Glutamatergic neuron (in vitro differentiated cells): ENCODE data around the gene BARD1. TPM values are rescaled to one million over a fixed set of nuclear protein-coding genes. Genes with fewer than 3 reads are reported as not detected.
A peak's percentile ranks its signal among the peaks of the same experiment; 100 is the strongest.
"Not testable (repeated sequence)": the region's sequence is repeated elsewhere in the genome, so short reads cannot be mapped to it uniquely, and the experiment has no call there.

Source experiments
- DNase-seq: peaks from one replicate; pipeline ENCODE4 v3.0.0; 2022
- H3K27ac Mint-ChIP-seq: one replicate; pipeline ENCODE4 v1.8.0; 2020; ENCODE audit warnings: mild to moderate bottlenecking, mixed read lengths, inconsistent platforms; ENCODE audit not compliant: unreplicated experiment
- H3K27me3 Mint-ChIP-seq: one replicate; pipeline ENCODE4 v1.8.0; 2020; ENCODE audit warnings: mild to moderate bottlenecking, moderate library complexity, mixed read lengths, inconsistent platforms; ENCODE audit not compliant: unreplicated experiment
- H3K36me3 Mint-ChIP-seq: one replicate; pipeline ENCODE4 v1.8.0; 2020; ENCODE audit warnings: mild to moderate bottlenecking, mixed read lengths, inconsistent platforms; ENCODE audit not compliant: unreplicated experiment
- H3K4me1 Mint-ChIP-seq: one replicate; pipeline ENCODE4 v1.8.0; 2020; ENCODE audit warnings: mild to moderate bottlenecking, low read depth, mixed read lengths, inconsistent platforms; ENCODE audit not compliant: unreplicated experiment
- H3K4me3 Mint-ChIP-seq: one replicate; pipeline ENCODE4 v1.8.0; 2020; ENCODE audit warnings: mild to moderate bottlenecking, mixed read lengths, inconsistent platforms; ENCODE audit not compliant: unreplicated experiment
- H3K9me3 Mint-ChIP-seq: one replicate; pipeline ENCODE4 v1.8.0; 2020; ENCODE audit warnings: mild to moderate bottlenecking, moderate library complexity, mixed read lengths, inconsistent platforms; ENCODE audit not compliant: unreplicated experiment
- total RNA-seq: library from RNA; stranded (reverse); fragmentation: NEBNext Ultra II Directional; extraction: Animal tissue kit (Norgen Biotek cat#: 25700); gene quantifications from one replicate; pipeline ENCODE4 v1.2.1, GENCODE V29; 2021; ENCODE audit not compliant: unreplicated experiment
- TF ChIP-seq, protein P1 (sequence below): fragments of 200-600 bp; sonication (generic); IDR thresholded peaks from one replicate; pipeline ENCODE4 v1.5.0; 2021; ENCODE audit not compliant: partially characterized antibody, unreplicated experiment

The BARD1 gene
- total RNA-seq, 1 donor from 2014 or later, result 33.6 TPM

DNA sequence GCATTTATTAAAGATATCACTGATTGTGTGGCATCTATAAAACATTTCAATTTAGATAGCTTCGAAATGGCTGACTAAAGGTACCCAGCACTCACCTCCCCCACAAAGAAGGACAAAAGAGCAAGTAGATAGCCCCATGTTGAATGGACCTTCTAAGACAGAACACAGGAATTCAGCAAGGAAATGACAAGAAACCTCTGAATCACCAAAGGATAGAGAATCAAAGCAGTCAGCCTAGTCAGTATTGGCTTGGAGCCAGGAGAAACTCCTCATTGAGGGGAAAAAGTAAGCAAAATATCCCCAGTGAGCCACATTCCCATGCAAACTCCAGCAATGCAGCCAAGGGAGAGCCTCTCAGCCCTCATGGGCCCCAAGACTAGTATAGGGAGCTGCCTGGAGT lies 113.7 kb downstream of the BARD1 start:
- DNase-seq, result no peak
- Mint-ChIP-seq H3K27ac (no peak overlapping the region), H3K4me1 (no peaks in the 10 kb centered on the region), H3K27me3 (no peaks in the 10 kb centered on the region), H3K36me3 (no peaks in the 10 kb centered on the region), H3K4me3 (no peak overlapping the region), H3K9me3 (no peaks in the 10 kb centered on the region)
- TF ChIP-seq, protein P1, sequence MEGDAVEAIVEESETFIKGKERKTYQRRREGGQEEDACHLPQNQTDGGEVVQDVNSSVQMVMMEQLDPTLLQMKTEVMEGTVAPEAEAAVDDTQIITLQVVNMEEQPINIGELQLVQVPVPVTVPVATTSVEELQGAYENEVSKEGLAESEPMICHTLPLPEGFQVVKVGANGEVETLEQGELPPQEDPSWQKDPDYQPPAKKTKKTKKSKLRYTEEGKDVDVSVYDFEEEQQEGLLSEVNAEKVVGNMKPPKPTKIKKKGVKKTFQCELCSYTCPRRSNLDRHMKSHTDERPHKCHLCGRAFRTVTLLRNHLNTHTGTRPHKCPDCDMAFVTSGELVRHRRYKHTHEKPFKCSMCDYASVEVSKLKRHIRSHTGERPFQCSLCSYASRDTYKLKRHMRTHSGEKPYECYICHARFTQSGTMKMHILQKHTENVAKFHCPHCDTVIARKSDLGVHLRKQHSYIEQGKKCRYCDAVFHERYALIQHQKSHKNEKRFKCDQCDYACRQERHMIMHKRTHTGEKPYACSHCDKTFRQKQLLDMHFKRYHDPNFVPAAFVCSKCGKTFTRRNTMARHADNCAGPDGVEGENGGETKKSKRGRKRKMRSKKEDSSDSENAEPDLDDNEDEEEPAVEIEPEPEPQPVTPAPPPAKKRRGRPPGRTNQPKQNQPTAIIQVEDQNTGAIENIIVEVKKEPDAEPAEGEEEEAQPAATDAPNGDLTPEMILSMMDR, result no peak

DNA sequence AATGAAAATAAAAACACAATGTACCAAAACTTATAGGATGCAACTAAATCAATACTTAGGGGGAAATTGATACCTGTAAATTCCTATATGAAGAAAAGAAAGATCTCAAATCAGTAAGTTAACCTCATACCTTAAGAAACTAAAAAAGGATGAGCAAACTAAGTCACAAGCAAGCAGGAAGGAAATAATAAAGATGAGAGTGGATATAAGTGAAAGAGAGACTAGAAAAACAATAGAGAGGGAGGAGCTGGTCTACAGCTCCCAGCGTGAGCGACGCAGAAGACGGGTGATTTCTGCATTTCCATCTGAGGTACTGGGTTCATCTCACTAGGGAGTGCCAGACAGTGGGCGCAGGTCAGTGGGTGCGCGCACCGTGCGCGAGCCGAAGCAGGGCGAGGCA lies 125.9 kb downstream of the BARD1 start:
- not testable (repeated sequence) for H3K9me3 Mint-ChIP-seq, H3K4me1 Mint-ChIP-seq, H3K27me3 Mint-ChIP-seq, DNase-seq, H3K36me3 Mint-ChIP-seq
- Mint-ChIP-seq H3K4me3 (peak overlapping the region; percentile 90), H3K27ac (peak overlapping the region; percentile 81)

DNA sequence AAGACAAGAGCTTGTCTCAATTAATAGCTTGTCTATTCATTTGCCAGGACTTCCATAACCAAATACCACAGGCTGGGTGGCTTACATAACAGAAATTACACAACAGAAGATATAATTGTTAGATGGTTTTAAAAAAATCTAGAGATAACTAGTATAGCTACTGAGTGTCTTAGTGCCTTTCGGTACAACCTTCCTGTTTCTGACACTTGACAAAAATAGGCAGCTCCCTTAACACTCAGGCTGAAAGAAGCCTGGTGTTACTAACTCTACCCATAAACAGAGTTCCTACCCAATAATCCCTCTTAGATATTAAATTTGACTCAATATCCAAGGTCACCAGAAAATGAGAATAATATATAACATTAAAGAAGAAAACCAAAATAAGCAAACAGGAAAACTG lies 129.7 kb downstream of the BARD1 start:
- DNase-seq, result no peak

DNA sequence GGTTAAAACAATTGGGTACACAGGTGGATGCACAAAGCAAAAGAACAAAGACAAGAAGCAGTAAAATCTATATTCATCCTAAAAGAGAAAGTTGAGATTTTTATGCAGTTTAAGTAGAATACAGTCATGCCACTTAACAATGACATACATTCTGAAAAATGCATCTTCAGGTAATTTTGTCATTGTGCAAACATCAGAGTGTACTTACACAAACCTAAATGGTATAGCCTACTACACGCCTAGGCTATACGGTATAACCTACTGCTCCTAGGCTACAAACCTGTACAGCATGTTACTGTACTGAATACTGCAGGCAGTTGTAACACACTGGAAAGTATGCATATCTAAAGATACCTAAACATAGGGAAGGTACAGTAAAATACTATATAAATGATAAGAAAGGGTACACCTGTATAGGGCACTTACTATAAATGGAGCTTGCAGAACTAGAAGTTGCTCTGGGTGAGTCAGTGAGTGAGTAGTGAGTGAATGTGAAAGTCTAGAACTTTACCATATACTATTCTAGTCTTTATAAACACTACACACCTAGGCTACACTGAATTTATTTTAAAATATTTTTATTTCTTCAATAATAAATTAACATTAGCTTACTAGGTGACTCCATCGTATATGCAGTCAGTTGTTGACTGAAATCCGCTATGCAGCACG lies 132.9 kb downstream of the BARD1 start:
- H3K27ac Mint-ChIP-seq, result no peak overlapping the region
- H3K4me3 Mint-ChIP-seq, result no peak overlapping the region
- no peak for DNase-seq
- no peaks in the 10 kb centered on the region for H3K27me3 Mint-ChIP-seq
- TF ChIP-seq, protein P1, result no peak
- peaks cover 5% of the 10 kb centered on the region for H3K36me3 Mint-ChIP-seq
- H3K4me1 Mint-ChIP-seq, result peaks cover 4% of the 10 kb centered on the region
- no peaks in the 10 kb centered on the region for H3K9me3 Mint-ChIP-seq

More for the DNA sequence above, 129.7 kb downstream of the BARD1 start:
- TF ChIP-seq, protein P1, result no peak
- Mint-ChIP-seq H3K9me3 (peaks cover 4% of the 10 kb centered on the region), H3K27me3 (no peaks in the 10 kb centered on the region), H3K36me3 (peaks cover 5% of the 10 kb centered on the region), H3K4me3 (no peak overlapping the region), H3K27ac (no peak overlapping the region), H3K4me1 (no peaks in the 10 kb centered on the region)
